HepG2 (cell line): ENCODE data around the gene COL18A1. TPM values are rescaled to one million over a fixed set of nuclear protein-coding genes. Genes with fewer than 3 reads are reported as not detected.

Experiments used
- HNRNPL ChIP-seq: fragments of 200-400 bp; formaldehyde crosslinking; IDR thresholded peaks from 2 replicates; pipeline ENCODE4 v1.6.1; 2017; ENCODE audit warnings: mild to moderate bottlenecking, low read depth, low read length
- HOXA3 ChIP-seq: sonication (generic); formaldehyde crosslinking; IDR thresholded peaks from 2 replicates; pipeline ENCODE4 v1.5.0; 2020; ENCODE audit warnings: missing genetic modification reagents
- KLF16 ChIP-seq, 2 experiments: sonication (generic) in 1 of 2; formaldehyde crosslinking in 1 of 2; IDR thresholded peaks; 2 replicates each; pipeline versions ENCODE4 v1.6.1 to v1.8.0; 2016 to 2023; ENCODE audit warnings: missing genetic modification reagents in 2 of 2, missing compliant biosample characterization in 1 of 2
- SOX13 ChIP-seq, 3 experiments: fragments of 450-650 bp in 1 of 3; sonication (generic) in 1 of 3; formaldehyde crosslinking in 1 of 3; IDR thresholded peaks in 2 of 3; conservative IDR thresholded peaks in 1 of 3; 2 replicates each; pipeline versions ENCODE4 v1.5.0 to v1.6.1; 2016 to 2020; ENCODE audit warnings: antibody characterized with exemption in 1 of 3, mild to moderate bottlenecking in 1 of 3, missing compliant biosample characterization in 1 of 3, missing genetic modification reagents in 1 of 3, moderate library complexity in 1 of 3
- TARDBP ChIP-seq: sonication (generic); formaldehyde crosslinking; IDR thresholded peaks from 2 replicates; pipeline ENCODE4 v1.8.0; 2022; ENCODE audit warnings: mild to moderate bottlenecking, missing genetic modification reagents
- TGIF2 ChIP-seq: IDR thresholded peaks from 2 replicates; pipeline ENCODE4 v1.6.1; 2016; ENCODE audit warnings: control low read depth, missing compliant biosample characterization
- ZNF101 ChIP-seq: sonication (generic); formaldehyde crosslinking; IDR thresholded peaks from 2 replicates; pipeline ENCODE4 v1.4.0; 2020; ENCODE audit warnings: mild to moderate bottlenecking, low read depth, missing genetic modification reagents, borderline replicate concordance
- ZNF225 ChIP-seq: sonication (generic); formaldehyde crosslinking; IDR thresholded peaks from 2 replicates; pipeline ENCODE4 v1.4.0; 2020; ENCODE audit warnings: mild to moderate bottlenecking, missing genetic modification reagents
- ZNF317 ChIP-seq: sonication (generic); formaldehyde crosslinking; IDR thresholded peaks from 2 replicates; pipeline ENCODE4 v1.5.0; 2020; ENCODE audit warnings: mild to moderate bottlenecking, missing genetic modification reagents
- ZNF350 ChIP-seq: sonication (generic); formaldehyde crosslinking; IDR thresholded peaks from 2 replicates; pipeline ENCODE4 v1.4.0; 2020; ENCODE audit warnings: mild to moderate bottlenecking, low read depth, missing genetic modification reagents, borderline replicate concordance
- polyA plus RNA-seq, 8 experiments: library from polyadenylated mRNA; depleted of rRNA in 3 of 8; stranded (reverse) in 7 of 8; unstranded in 1 of 8; fragments of >200 nt; fragmentation: Illumina TruSeq in 4 of 8; extraction: Trizol in 4 of 8; gene quantifications; 2 replicates each; pipeline versions ENCODE4 v1.2.1 to v1.2.3, GENCODE V29; 2011 to 2016; ENCODE audit warnings: low read depth in 4 of 8, missing spikeins in 1 of 8, mixed read lengths in 1 of 8; ENCODE audit not compliant: insufficient read depth in 1 of 8
- total RNA-seq, 5 experiments: library from RNA; depleted of rRNA; stranded (reverse); fragments of >200 nt; fragmentation: Illumina TruSeq; extraction: Trizol; gene quantifications; 2 replicates each; pipeline ENCODE4 v1.2.3, GENCODE V29; 2016; ENCODE audit warnings: low read depth in 1 of 5
- TF ChIP-seq, protein P1 (sequence below): sonication (generic); formaldehyde crosslinking; IDR thresholded peaks from 2 replicates; pipeline ENCODE4 v1.9.0; 2021; ENCODE audit warnings: mild to moderate bottlenecking, missing genetic modification reagents
- TF ChIP-seq, protein P2 (sequence below): sonication (generic); formaldehyde crosslinking; IDR thresholded peaks from 2 replicates; pipeline ENCODE4 v1.4.0; 2020; ENCODE audit warnings: mild to moderate bottlenecking, missing genetic modification reagents

Gene COL18A1
- total and polyA plus RNA-seq, 2 of the 13 experiments (the other 11 are each of a cell fraction or from before 2014, with no cell fraction given): 79.0 to 102 TPM

DNA sequence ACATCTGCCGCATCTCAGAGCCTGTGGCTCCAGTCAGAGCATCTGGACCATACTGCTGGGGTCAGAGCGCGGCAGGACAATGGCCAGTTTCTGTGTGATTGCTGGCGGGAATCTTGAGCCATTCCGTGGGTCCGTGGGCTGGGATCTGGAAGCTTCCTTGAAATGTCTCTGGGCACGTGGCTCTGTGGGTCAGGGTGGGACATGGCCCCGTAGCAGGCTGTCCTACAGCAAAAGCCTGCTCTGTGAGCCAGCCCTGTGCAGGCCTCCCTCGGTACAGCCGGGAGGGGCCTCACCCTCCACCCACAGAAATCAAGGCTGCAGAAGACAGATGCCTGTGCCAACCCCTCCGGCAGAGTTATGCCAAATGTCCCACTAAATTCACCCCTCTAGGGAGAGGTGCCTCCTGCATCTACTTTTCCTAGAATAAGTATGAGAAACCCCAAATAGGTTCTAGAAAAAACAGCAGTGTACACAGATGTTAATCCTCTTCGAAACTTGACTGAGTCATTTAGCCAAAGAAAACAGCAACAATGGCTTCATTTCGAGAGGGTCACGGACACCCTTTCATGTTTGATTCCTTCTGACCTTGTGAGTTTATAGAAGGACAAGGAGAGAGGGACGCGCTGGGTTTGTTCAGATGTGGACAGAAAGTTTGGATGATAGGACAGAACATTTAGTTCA lies 27.8 kb downstream of the COL18A1 start (continued):
- TF ChIP-seq HNRNPL (peak; percentile 64; the same call in 1 of the 2 replicates), HOXA3 (CRISPR knock-in tag) (0 out of 2 replicates have a peak, but pooled peaks have one; percentile 10), ZNF101 (no peak), TGIF2 (0 out of 2 replicates have a peak, but pooled peaks have one; percentile 31), ZNF350 (CRISPR knock-in tag) (peak; percentile 20; the same call in 1 of the 2 replicates), ZNF225 (CRISPR knock-in tag) (no peak), TARDBP (CRISPR knock-in tag) (0 out of 2 replicates have a peak, but pooled peaks have one; percentile 25), KLF16 (CRISPR knock-in tag; IDR thresholded peaks at IDR 0.05) (no peak), SOX13 (IDR thresholded peaks at IDR 0.05) (peak; percentile 79), SOX13 (CRISPR knock-in tag; conservative IDR thresholded peaks at IDR 0.05 in 1 of 2, IDR thresholded peaks at IDR 0.05 in 1 of 2) (peak in 1 of 2 experiments; percentile 97; a peak in 2 of 4 replicates), ZNF317 (CRISPR knock-in tag) (0 out of 2 replicates have a peak, but pooled peaks have one; percentile 31)
- TF ChIP-seq, protein P1, sequence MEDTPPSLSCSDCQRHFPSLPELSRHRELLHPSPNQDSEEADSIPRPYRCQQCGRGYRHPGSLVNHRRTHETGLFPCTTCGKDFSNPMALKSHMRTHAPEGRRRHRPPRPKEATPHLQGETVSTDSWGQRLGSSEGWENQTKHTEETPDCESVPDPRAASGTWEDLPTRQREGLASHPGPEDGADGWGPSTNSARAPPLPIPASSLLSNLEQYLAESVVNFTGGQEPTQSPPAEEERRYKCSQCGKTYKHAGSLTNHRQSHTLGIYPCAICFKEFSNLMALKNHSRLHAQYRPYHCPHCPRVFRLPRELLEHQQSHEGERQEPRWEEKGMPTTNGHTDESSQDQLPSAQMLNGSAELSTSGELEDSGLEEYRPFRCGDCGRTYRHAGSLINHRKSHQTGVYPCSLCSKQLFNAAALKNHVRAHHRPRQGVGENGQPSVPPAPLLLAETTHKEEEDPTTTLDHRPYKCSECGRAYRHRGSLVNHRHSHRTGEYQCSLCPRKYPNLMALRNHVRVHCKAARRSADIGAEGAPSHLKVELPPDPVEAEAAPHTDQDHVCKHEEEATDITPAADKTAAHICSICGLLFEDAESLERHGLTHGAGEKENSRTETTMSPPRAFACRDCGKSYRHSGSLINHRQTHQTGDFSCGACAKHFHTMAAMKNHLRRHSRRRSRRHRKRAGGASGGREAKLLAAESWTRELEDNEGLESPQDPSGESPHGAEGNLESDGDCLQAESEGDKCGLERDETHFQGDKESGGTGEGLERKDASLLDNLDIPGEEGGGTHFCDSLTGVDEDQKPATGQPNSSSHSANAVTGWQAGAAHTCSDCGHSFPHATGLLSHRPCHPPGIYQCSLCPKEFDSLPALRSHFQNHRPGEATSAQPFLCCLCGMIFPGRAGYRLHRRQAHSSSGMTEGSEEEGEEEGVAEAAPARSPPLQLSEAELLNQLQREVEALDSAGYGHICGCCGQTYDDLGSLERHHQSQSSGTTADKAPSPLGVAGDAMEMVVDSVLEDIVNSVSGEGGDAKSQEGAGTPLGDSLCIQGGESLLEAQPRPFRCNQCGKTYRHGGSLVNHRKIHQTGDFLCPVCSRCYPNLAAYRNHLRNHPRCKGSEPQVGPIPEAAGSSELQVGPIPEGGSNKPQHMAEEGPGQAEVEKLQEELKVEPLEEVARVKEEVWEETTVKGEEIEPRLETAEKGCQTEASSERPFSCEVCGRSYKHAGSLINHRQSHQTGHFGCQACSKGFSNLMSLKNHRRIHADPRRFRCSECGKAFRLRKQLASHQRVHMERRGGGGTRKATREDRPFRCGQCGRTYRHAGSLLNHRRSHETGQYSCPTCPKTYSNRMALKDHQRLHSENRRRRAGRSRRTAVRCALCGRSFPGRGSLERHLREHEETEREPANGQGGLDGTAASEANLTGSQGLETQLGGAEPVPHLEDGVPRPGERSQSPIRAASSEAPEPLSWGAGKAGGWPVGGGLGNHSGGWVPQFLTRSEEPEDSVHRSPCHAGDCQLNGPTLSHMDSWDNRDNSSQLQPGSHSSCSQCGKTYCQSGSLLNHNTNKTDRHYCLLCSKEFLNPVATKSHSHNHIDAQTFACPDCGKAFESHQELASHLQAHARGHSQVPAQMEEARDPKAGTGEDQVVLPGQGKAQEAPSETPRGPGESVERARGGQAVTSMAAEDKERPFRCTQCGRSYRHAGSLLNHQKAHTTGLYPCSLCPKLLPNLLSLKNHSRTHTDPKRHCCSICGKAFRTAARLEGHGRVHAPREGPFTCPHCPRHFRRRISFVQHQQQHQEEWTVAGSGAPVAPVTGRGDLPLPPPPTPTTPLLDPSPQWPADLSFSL (CRISPR knock-in tag): no peak
- TF ChIP-seq, protein P2, sequence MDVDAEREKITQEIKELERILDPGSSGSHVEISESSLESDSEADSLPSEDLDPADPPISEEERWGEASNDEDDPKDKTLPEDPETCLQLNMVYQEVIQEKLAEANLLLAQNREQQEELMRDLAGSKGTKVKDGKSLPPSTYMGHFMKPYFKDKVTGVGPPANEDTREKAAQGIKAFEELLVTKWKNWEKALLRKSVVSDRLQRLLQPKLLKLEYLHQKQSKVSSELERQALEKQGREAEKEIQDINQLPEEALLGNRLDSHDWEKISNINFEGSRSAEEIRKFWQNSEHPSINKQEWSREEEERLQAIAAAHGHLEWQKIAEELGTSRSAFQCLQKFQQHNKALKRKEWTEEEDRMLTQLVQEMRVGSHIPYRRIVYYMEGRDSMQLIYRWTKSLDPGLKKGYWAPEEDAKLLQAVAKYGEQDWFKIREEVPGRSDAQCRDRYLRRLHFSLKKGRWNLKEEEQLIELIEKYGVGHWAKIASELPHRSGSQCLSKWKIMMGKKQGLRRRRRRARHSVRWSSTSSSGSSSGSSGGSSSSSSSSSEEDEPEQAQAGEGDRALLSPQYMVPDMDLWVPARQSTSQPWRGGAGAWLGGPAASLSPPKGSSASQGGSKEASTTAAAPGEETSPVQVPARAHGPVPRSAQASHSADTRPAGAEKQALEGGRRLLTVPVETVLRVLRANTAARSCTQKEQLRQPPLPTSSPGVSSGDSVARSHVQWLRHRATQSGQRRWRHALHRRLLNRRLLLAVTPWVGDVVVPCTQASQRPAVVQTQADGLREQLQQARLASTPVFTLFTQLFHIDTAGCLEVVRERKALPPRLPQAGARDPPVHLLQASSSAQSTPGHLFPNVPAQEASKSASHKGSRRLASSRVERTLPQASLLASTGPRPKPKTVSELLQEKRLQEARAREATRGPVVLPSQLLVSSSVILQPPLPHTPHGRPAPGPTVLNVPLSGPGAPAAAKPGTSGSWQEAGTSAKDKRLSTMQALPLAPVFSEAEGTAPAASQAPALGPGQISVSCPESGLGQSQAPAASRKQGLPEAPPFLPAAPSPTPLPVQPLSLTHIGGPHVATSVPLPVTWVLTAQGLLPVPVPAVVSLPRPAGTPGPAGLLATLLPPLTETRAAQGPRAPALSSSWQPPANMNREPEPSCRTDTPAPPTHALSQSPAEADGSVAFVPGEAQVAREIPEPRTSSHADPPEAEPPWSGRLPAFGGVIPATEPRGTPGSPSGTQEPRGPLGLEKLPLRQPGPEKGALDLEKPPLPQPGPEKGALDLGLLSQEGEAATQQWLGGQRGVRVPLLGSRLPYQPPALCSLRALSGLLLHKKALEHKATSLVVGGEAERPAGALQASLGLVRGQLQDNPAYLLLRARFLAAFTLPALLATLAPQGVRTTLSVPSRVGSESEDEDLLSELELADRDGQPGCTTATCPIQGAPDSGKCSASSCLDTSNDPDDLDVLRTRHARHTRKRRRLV: no peak
